ENCODE data around the gene MPPED1.

MPPED1 gene

GRCh38 chr22:43483266-43483665, 71.5 kb downstream of the MPPED1 start:
- Mint-ChIP-seq H3K27me3 (no peaks in the 10 kb centered on the region), H3K4me3 (no peak overlapping the region), H3K4me1 (peaks cover 18% of the 10 kb centered on the region), H3K36me3 (no peaks in the 10 kb centered on the region), H3K9me3 (no peaks in the 10 kb centered on the region), H3K27ac (no peak overlapping the region)
- no peak for DNase-seq
- CTCF ChIA-PET = no interaction called here

GRCh38 chr22:43483669-43484068, 71.9 kb downstream of the MPPED1 start:
- no peak overlapping the region for H3K4me3 Mint-ChIP-seq
- no peaks in the 10 kb centered on the region for H3K27me3 Mint-ChIP-seq
- H3K9me3 Mint-ChIP-seq = no peaks in the 10 kb centered on the region
- no peak for DNase-seq
- H3K36me3 Mint-ChIP-seq = no peaks in the 10 kb centered on the region
- H3K27ac Mint-ChIP-seq = no peak overlapping the region
- peaks cover 18% of the 10 kb centered on the region for H3K4me1 Mint-ChIP-seq
- CTCF ChIA-PET = no interaction called here

- Mint-ChIP-seq H3K27ac (no peak overlapping the region), H3K4me1 (peaks cover 18% of the 10 kb centered on the region), H3K9me3 (no peaks in the 10 kb centered on the region), H3K36me3 (no peaks in the 10 kb centered on the region), H3K27me3 (no peaks in the 10 kb centered on the region), H3K4me3 (no peak overlapping the region)
- no peak for DNase-seq
- CTCF ChIA-PET = no interaction called here
Observed at GRCh38 chr22:43484227-43484626, 72.4 kb downstream of the MPPED1 start.

DNA sequence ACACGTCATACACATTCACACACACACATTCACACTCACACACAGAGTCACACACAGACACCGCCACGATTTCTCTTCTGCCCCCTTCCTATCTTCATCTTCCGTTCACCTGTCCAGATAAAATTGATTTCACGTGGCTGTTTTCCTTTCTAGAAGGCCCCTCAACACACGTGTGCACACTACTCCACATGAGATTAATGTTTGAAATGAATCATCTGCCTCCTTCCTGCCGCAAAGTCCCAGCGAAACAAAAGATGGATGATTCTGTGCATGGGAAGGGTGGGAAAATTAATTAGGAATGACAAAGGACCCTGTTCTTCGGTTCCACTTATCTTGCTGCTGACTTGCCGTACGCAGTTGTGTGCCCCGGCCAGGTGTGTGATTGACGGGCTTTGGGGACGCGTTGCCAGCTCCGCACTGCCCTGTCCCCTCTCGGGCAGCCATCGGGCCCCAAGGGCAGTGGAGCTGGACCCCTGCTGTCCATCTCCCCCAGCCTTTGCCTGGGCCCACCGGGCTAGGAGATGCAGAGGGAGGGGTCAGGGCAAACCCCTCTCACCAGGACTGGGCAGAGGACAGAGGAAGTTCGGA, 73.8 kb downstream of the MPPED1 start:
- DNase-seq = no peak
- H3K4me1 Mint-ChIP-seq = peaks cover 11% of the 10 kb centered on the region
- H3K27me3 Mint-ChIP-seq = no peaks in the 10 kb centered on the region
- H3K36me3 Mint-ChIP-seq = no peaks in the 10 kb centered on the region
- H3K27ac Mint-ChIP-seq = no peak overlapping the region
- no peak overlapping the region for H3K4me3 Mint-ChIP-seq
- H3K9me3 Mint-ChIP-seq = no peaks in the 10 kb centered on the region
- CTCF ChIA-PET = no interaction called here

DNA sequence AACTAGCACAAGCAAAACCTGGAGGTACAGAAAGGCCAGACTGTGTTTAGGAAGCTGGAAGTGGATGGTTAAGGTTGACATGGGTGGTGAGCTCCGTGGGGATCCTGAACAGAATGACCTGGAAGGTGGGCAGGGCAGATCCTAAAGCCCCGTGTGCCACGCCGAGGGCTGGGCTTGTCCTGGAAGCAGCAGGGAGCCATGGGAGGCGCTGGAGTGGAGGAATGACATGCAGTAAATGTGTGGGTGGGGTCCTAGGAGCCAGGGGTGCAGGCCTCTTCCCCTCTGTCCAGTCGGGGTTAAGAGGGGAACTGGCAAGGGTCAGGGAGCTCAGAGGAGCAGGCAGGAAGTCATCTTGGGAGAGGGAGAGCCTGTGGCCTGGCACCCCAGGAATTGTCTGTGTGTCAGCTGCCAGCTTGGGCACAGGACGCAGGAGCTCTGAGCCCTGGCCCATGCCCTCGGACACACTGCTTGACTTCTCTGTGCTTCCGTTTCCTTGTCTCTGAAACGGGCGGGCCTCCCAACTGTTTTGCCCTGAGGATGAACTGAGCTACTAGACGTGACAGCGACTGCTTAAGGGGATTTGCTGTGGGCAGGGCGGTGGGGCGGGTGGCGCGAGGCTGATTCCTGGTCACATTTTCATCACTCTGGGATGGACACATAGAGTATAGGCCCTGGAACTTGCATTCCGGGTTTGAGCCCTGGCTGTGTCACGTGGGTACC, 75.7 kb downstream of the MPPED1 start:
- no peak overlapping the region for H3K4me3 Mint-ChIP-seq
- CTCF ChIA-PET = no interaction called here
- H3K27me3 Mint-ChIP-seq = no peaks in the 10 kb centered on the region
- H3K36me3 Mint-ChIP-seq = no peaks in the 10 kb centered on the region
- H3K9me3 Mint-ChIP-seq = peaks cover 3% of the 10 kb centered on the region
- DNase-seq = no peak
- H3K27ac Mint-ChIP-seq = peak overlapping the region; percentile 12
- H3K4me1 Mint-ChIP-seq = no peaks in the 10 kb centered on the region

DNA sequence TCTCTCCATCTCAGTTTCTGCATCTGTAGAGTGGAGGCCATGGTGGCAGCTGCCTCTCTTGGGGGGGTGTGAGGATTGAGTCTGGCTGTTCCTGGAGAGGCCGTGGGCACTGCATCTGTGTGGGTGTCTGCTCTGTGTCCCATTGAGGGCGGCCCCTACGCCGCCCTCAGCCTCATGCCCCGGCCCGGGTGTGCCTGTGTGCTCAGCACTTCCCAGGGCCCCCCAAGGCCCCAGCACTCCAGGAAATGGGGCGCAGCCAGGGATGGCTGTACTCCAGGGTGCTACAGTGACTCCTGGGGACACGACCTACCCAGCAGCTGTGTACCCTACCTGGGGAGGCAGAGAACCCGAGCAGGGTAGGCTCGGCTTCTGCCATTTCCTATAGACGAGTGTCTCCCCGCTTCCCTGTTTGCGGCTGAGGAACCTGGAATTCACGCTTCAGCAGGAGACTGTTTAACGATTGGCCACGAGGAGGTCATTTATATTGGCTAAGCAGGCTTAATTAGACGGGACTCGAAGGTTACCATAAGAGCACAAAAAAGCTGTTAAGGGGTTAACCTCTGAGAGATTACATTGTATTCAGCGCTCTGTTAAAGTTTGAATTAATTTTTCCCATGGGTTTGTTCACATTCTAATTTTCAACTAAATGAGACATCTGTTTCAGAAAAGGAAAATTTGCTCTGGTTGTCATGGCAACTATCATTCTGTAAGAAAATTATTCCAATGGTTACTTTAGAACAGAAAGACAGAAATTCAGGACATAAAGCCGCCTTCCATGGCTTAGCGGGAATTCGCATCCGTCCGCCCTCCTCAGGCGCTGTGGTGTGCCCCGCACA, 76.4 kb downstream of the MPPED1 start:
- H3K4me1 Mint-ChIP-seq = no peaks in the 10 kb centered on the region
- H3K27ac Mint-ChIP-seq = no peak overlapping the region
- peaks cover 3% of the 10 kb centered on the region for H3K9me3 Mint-ChIP-seq
- no peak for DNase-seq
- H3K4me3 Mint-ChIP-seq = no peak overlapping the region
- no peaks in the 10 kb centered on the region for H3K27me3 Mint-ChIP-seq
- CTCF ChIA-PET = no interaction called here
- no peaks in the 10 kb centered on the region for H3K36me3 Mint-ChIP-seq

- H3K4me1 Mint-ChIP-seq = no peaks in the 10 kb centered on the region
- DNase-seq = no peak
- no peaks in the 10 kb centered on the region for H3K27me3 Mint-ChIP-seq
- CTCF ChIA-PET = no interaction called here
- H3K9me3 Mint-ChIP-seq = peaks cover 3% of the 10 kb centered on the region
- H3K27ac Mint-ChIP-seq = no peak overlapping the region
- H3K4me3 Mint-ChIP-seq = no peak overlapping the region
- no peaks in the 10 kb centered on the region for H3K36me3 Mint-ChIP-seq
Observed at GRCh38 chr22:43488937-43489336, 77.1 kb downstream of the MPPED1 start.

DNA sequence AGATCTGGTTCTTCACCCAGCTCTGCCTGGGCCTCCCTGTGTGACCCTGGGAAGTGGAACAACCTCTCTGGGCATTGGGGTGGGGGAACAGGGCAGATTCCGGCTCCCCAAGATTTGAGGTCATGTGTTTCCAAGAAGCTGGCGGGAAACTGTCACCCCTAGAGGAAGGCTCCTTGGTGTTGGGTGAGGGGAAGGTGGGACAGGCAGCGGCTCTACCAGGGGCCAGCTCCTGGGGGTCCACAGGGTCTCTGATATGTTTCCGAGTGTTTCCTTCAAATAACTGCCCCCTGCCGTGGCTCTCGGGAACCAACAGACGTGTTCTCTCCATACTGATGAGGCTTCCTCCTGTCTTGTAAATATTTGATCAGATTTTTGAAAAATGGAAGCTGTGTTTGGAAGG, 78.5 kb downstream of the MPPED1 start:
- CTCF ChIA-PET = no interaction called here
- Mint-ChIP-seq H3K27ac (no peak overlapping the region), H3K4me1 (no peaks in the 10 kb centered on the region), H3K36me3 (no peaks in the 10 kb centered on the region), H3K4me3 (no peak overlapping the region), H3K9me3 (peaks cover 3% of the 10 kb centered on the region), H3K27me3 (no peaks in the 10 kb centered on the region)
- DNase-seq = no peak

- H3K9me3 Mint-ChIP-seq = peaks cover 3% of the 10 kb centered on the region
- H3K27me3 Mint-ChIP-seq = no peaks in the 10 kb centered on the region
- DNase-seq = no peak
- no peak overlapping the region for H3K27ac Mint-ChIP-seq
- H3K4me1 Mint-ChIP-seq = no peaks in the 10 kb centered on the region
- no peak overlapping the region for H3K4me3 Mint-ChIP-seq
- H3K36me3 Mint-ChIP-seq = no peaks in the 10 kb centered on the region
- CTCF ChIA-PET = no interaction called here
Observed at GRCh38 chr22:43491177-43491576, 79.4 kb downstream of the MPPED1 start.

- CTCF ChIA-PET = no interaction called here
- H3K27me3 Mint-ChIP-seq = no peaks in the 10 kb centered on the region
- no peaks in the 10 kb centered on the region for H3K36me3 Mint-ChIP-seq
- DNase-seq = no peak
- H3K4me1 Mint-ChIP-seq = no peaks in the 10 kb centered on the region
- no peak overlapping the region for H3K4me3 Mint-ChIP-seq
- no peak overlapping the region for H3K27ac Mint-ChIP-seq
- peaks cover 3% of the 10 kb centered on the region for H3K9me3 Mint-ChIP-seq
Observed at GRCh38 chr22:43491737-43492136, 79.9 kb downstream of the MPPED1 start.

DNA sequence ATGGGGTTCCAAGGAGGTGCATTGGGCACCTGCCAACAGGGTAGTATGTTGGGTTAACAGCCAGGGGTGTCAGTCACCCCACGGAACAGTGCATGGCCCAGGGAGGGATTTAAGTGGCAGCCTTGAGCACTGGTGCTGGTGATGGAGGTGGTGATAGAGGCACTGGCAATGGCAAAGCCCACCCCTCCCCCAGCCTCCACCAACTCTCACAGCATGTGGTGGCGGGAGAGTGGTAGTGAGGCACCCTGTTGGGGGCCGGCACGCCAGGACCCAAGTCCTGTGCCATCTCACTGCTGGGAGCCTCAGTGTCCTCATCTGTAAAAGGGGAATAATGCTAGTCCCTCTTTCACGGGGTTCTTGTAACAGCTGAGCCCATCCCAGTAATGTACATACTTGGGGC, 81.5 kb downstream of the MPPED1 start:
- Mint-ChIP-seq H3K4me1 (no peaks in the 10 kb centered on the region), H3K4me3 (no peak overlapping the region), H3K27ac (no peak overlapping the region), H3K27me3 (no peaks in the 10 kb centered on the region), H3K36me3 (no peaks in the 10 kb centered on the region), H3K9me3 (peaks cover 8% of the 10 kb centered on the region)
- no peak for DNase-seq
- CTCF ChIA-PET = no interaction called here

GRCh38 chr22:43497956-43498855, 86.4 kb downstream of the MPPED1 start:
- Mint-ChIP-seq H3K27ac (no peak overlapping the region), H3K36me3 (no peaks in the 10 kb centered on the region), H3K4me3 (no peak overlapping the region), H3K4me1 (no peaks in the 10 kb centered on the region), H3K27me3 (no peaks in the 10 kb centered on the region), H3K9me3 (peaks cover 5% of the 10 kb centered on the region)
- CTCF ChIA-PET = no interaction called here
- no peak for DNase-seq

DNA sequence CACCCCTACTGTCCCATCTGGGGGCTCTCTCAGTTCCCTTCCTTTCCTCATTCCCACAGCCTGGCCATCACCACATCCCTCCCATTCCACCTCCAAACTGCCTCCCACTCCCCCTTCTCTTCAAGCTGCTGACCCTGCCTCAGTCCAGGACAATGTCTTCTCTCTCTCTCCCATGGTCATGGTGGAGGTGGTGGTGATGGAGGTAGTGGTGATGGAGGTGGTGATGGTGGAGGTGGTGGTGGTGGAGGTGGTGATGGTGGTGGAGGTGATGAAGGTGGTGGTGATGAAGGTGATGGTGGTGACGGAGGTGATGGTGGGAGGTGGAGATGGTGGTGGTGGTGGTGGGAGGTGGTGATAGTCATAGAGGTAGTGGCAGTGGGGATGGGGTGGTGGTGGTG, 87.0 kb downstream of the MPPED1 start:
- Mint-ChIP-seq H3K4me1 (no peaks in the 10 kb centered on the region), H3K9me3 (peaks cover 5% of the 10 kb centered on the region), H3K36me3 (no peaks in the 10 kb centered on the region), H3K27ac (no peak overlapping the region), H3K4me3 (no peak overlapping the region), H3K27me3 (no peaks in the 10 kb centered on the region)
- DNase-seq = no peak
- CTCF ChIA-PET = no interaction called here
